OCI-LY7 (cell line): ENCODE measurements around the gene SGO1.

Experiments used
- CTCF ChIP-seq: fragments of 200-600 bp; sonication (generic); conservative IDR thresholded peaks from 2 replicates; pipeline ENCODE4 v1.5.1; 2014; ENCODE audit warnings: mild to moderate bottlenecking, antibody characterized with exemption, low read length, moderate library complexity, mixed read lengths
- EZH2phosphoT487 ChIP-seq: fragments of 200-600 bp; sonication (generic); IDR thresholded peaks from 2 replicates; pipeline ENCODE4 v1.6.1; 2018; ENCODE audit warnings: low read depth, borderline replicate concordance, mild to moderate bottlenecking, mixed run types, antibody characterized with exemption, low read length, moderate library complexity, mixed read lengths

GRCh38 chr3:20125289-20125688 lies 60.7 kb downstream of the SGO1 start:
- TF ChIP-seq EZH2phosphoT487 (no peak), CTCF (no peak)
